ENCODE measurements around the gene LYPD5. TPM values are rescaled to one million over a fixed set of nuclear protein-coding genes. Genes with fewer than 3 reads are reported as not detected.

LYPD5 gene
- total RNA-seq, 2 experiments from 2014 or later, result 0.62 to 1.2 TPM

DNA sequence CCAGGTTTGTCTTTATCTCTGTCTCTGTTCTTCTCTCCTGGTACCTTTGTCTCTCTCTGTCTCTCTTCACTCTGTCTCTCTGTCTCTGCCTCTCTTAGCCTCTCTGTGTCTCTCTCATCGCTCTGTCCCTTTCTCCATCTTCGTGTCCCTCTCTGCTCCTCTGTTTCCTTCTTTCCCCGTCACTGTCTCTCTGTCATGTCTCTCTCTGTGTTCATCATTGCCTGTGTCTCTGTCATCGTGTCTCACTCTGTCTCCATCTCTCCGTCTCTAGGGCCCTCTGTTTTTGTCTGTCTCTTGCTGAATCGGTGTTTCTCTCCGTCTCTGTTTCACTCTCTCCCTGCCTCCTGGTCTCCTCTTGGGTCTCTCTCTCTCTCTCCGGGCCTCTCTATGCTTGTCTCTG, 18.6 kb downstream of the LYPD5 start:
- no peaks in the 10 kb centered on the region for H3K9me3 Mint-ChIP-seq
- peaks cover 43% of the 10 kb centered on the region for H3K4me1 Mint-ChIP-seq (ENCODE audit: low read depth)
- no peaks in the 10 kb centered on the region for H3K27me3 Mint-ChIP-seq
- peaks cover 15% of the 10 kb centered on the region for H3K36me3 Mint-ChIP-seq
- POLR2A ChIA-PET, result interaction anchor here (1.4 to 1.8 kb wide), 2 partner anchors 17 to 31 kb away, joined by 4 to 6 read pairs; no protein-coding TSS in a partner anchor
- H3K27ac Mint-ChIP-seq, result peak overlapping the region; percentile 96
- DNase-seq, result no peak
- CTCF ChIA-PET, result interaction anchor here (1.0 to 3.0 kb wide), 3 partner anchors 14 to 31 kb away, joined by 4 to 27 read pairs (median 20); no protein-coding TSS in a partner anchor
- intact Hi-C loops (cut with micrococcal nuclease), result loop anchor here (10.0 kb wide), 1 partner anchor 319 kb away; the partner anchor contains the start of gene LYPD3
- peak overlapping the region; percentile 75 for H3K4me3 Mint-ChIP-seq

DNA sequence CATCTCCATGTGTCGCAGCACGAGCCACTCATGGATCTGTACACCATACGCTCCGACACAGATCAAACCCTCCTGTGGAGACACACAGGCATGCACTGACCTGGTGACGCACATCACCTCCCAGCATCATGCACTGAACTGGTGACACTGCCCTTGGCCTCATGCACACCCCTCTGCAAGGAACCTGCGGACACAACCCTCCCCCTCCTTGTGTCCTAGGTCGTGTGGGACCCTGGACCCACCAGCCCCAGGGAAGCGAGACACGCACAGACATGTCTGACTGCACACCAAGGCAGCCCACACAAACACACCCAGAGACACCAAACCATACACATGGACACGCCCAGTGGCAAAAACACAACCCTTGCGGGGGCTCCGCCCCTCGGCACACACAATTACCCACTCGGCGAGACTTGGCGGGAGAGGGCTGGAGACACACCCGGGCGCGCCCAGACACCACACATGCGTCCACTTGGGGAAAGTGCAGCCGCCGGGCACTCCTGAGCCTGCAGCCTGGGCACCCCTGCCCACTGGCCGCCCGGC, 19.5 kb downstream of the LYPD5 start:
- DNase-seq, result no peak
- ChIA-PET CTCF (interaction anchor here (3.0 to 8.3 kb wide), 2 partner anchors 16 to 17 kb away, joined by 27 to 175 read pairs; no protein-coding TSS in a partner anchor), POLR2A (interaction anchor here (1.2 kb wide), 1 partner anchor 38 kb away, joined by 3 read pairs; no protein-coding TSS in a partner anchor)
- no peaks in the 10 kb centered on the region for H3K27me3 Mint-ChIP-seq
- H3K36me3 Mint-ChIP-seq, result peaks cover 22% of the 10 kb centered on the region
- H3K4me3 Mint-ChIP-seq, result peak overlapping the region; percentile 75
- peak overlapping the region; percentile 92 for H3K27ac Mint-ChIP-seq
- intact Hi-C loops (cut with micrococcal nuclease), result loop anchor here (10.0 kb wide), 1 partner anchor 318 kb away; the partner anchor contains the start of gene LYPD3
- H3K4me1 Mint-ChIP-seq (ENCODE audit: low read depth), result peaks cover 51% of the 10 kb centered on the region
- no peaks in the 10 kb centered on the region for H3K9me3 Mint-ChIP-seq

DNA sequence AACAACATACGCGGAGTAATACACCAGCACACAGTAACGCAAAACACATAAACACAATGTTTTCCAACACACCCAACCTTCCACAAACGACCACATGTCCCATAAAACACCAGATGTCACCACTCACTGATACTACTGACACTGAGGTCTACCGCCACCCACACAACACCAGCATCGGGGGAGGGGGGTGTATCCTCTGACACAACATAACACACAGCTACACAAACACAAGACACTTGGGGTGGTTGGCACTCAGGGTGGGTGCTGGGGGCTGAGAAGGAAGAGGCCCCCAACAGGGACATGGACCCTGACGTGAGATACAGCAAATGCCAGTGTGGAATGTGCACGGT, 20.0 kb downstream of the LYPD5 start:
- Mint-ChIP-seq H3K27ac (peak overlapping the region; percentile 92), H3K4me3 (peak overlapping the region; percentile 33), H3K4me1 (ENCODE audit: low read depth) (peaks cover 53% of the 10 kb centered on the region), H3K9me3 (no peaks in the 10 kb centered on the region), H3K27me3 (no peaks in the 10 kb centered on the region), H3K36me3 (peaks cover 23% of the 10 kb centered on the region)
- ChIA-PET POLR2A (interaction anchor here (1.2 to 7.1 kb wide), 5 partner anchors 15 to 114 kb away, joined by 3 to 127 read pairs (median 14); partner anchors contain the start of gene SMG9), CTCF (interaction anchor here (1.1 to 8.3 kb wide), 4 partner anchors 16 to 36 kb away, joined by 3 to 175 read pairs (median 18); no protein-coding TSS in a partner anchor)
- intact Hi-C loops (cut with micrococcal nuclease), result loop anchor here (10.0 kb wide), 1 partner anchor 317 kb away; the partner anchor contains the start of gene LYPD3
- no peak for DNase-seq

DNA sequence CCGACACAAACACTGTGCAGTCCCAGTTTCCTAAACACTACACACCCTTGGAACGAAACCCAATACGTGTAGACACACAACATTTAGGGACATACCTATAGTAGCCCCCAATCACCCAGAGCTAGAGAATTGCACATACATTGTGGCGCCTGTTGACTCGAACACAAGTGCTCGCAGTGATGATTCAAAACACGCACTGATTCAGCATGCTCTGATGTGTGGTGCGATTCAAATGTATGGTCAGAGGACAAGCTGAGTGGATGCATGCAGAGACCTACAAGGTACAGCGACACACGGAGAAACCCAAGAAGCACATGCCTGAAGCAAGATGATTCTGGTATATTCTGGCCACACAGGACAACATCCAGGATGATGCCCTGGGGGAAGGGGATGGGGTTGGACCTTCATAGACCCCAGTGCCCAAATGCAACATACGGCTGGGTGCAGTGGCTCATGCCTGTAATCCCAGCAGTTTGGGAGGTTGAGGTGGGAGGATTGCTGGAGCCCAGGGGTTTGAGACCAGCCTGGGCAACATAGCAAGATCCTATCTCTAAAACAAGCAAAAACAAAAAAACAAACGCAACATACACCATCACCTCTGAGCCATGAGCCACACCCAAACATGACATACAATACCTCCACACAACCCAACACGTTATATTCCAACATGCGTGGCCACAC, 20.5 kb downstream of the LYPD5 start:
- ChIA-PET POLR2A (interaction anchor here (0.5 to 7.1 kb wide), 6 partner anchors 15 to 376 kb away, joined by 3 to 127 read pairs (median 12); partner anchors contain the start of gene SMG9), CTCF (interaction anchor here (1.1 to 8.3 kb wide), 4 partner anchors 16 to 36 kb away, joined by 3 to 175 read pairs (median 18); no protein-coding TSS in a partner anchor)
- Mint-ChIP-seq H3K27ac (peak overlapping the region; percentile 92), H3K9me3 (no peaks in the 10 kb centered on the region), H3K4me3 (peak overlapping the region; percentile 80), H3K4me1 (ENCODE audit: low read depth) (peaks cover 58% of the 10 kb centered on the region), H3K27me3 (no peaks in the 10 kb centered on the region), H3K36me3 (peaks cover 27% of the 10 kb centered on the region)
- peak; percentile 77 for DNase-seq
- intact Hi-C loops (cut with micrococcal nuclease), result loop anchor here (1.0 to 10.0 kb wide), 5 partner anchors 16 to 317 kb away; partner anchors contain the start of genes LYPD3 and SMG9

DNA sequence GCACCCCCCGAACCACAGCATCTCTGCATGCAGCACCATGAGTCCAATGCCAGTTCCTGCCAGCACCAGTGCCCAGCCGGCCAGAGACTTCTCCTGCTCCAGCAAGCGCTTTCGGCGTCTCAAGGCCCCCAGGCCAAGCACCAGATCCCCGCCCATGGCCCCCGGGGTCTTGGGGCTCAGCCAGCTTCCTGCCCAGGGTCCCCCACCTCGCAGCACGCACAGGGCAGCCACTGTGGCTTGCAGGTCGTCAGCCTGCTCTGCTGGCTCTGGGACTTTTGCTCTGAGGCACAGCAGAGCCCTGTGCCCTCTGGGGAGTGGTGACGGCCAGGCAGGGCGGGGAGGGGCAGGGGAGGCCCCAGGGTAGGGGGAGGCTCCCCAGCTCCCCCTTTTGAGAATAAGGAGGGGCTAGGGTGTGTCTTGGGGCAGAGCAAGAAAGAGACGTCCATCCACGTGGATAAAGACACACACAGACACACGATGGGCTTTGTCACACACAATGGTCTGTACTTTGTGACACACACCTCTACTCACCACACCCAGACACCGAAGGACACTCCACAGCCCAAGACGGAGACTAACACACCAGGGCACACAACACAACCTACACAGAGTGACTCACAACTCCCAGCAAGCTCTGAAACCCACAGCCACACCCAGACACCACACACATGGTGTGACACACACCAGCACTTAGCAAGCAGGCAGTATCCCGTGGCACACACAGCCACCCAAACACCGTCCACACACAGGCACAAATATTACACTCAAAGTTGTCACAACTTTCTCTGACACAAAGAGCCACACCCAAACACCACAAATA, 21.3 kb downstream of the LYPD5 start, which contains the start of gene KCNN4:
Gene KCNN4, minus strand, starts transcription at position 268 of the 820 bp plus-strand sequence. Its CDS starts 112 bp downstream, at position 156.
- H3K4me3 Mint-ChIP-seq, result peak within 1 kb of the TSS; percentile 80
- peak within 1 kb of the TSS; percentile 92 for H3K27ac Mint-ChIP-seq
- no peaks in the 10 kb centered on the region for H3K27me3 Mint-ChIP-seq
- intact Hi-C loops (cut with micrococcal nuclease), result loop anchor here (1.0 to 10.0 kb wide), 5 partner anchors 16 to 316 kb away; partner anchors contain the start of genes LYPD3 and SMG9
- no peaks in the 10 kb centered on the region for H3K9me3 Mint-ChIP-seq
- ChIA-PET POLR2A (interaction anchor here (0.5 to 7.1 kb wide), 9 partner anchors 9 to 720 kb away, joined by 3 to 127 read pairs (median 3); partner anchors contain the start of genes SMG9 and ZNF180), CTCF (interaction anchor here (0.6 to 8.3 kb wide), 6 partner anchors 15 to 334 kb away, joined by 3 to 175 read pairs (median 12); no protein-coding TSS in a partner anchor)
- peak; percentile 91 for DNase-seq
- H3K36me3 Mint-ChIP-seq, result peaks cover 32% of the 10 kb centered on the region
- H3K4me1 Mint-ChIP-seq (ENCODE audit: low read depth), result peaks cover 67% of the 10 kb centered on the region

DNA sequence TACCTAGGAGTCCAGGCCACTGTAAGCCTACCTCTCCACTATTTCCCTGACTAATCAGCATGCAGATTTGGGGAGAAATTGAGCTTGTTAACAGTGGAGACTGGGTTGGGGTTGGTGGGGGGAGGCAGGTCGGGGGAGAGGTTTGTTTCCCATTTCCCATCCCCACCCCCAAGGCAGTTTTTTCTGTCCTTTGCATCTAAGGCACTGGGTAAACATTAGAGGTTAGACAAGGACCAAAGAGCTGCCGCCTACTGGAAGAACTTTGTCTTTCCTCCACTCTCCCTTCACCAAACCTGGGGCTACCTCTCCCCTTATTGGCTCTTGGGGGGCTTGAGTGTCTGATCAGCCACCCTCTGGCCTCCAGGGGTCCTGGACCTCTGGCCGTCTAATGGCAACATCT, 22.4 kb downstream of the LYPD5 start:
- Mint-ChIP-seq H3K9me3 (no peaks in the 10 kb centered on the region), H3K27me3 (no peaks in the 10 kb centered on the region), H3K36me3 (peaks cover 42% of the 10 kb centered on the region), H3K4me1 (ENCODE audit: low read depth) (peaks cover 70% of the 10 kb centered on the region), H3K27ac (peak overlapping the region; percentile 92), H3K4me3 (peak overlapping the region; percentile 80)
- ChIA-PET POLR2A (interaction anchor here (0.6 to 7.1 kb wide), 5 partner anchors 13 to 111 kb away, joined by 6 to 127 read pairs (median 14); partner anchors contain the start of gene SMG9), CTCF (interaction anchor here (0.7 to 8.3 kb wide), 5 partner anchors 14 to 111 kb away, joined by 3 to 175 read pairs (median 9); no protein-coding TSS in a partner anchor)
- intact Hi-C loops (cut with micrococcal nuclease), result loop anchor here (10.0 kb wide), 1 partner anchor 315 kb away; the partner anchor contains the start of gene LYPD3
- peak; percentile 38 for DNase-seq

DNA sequence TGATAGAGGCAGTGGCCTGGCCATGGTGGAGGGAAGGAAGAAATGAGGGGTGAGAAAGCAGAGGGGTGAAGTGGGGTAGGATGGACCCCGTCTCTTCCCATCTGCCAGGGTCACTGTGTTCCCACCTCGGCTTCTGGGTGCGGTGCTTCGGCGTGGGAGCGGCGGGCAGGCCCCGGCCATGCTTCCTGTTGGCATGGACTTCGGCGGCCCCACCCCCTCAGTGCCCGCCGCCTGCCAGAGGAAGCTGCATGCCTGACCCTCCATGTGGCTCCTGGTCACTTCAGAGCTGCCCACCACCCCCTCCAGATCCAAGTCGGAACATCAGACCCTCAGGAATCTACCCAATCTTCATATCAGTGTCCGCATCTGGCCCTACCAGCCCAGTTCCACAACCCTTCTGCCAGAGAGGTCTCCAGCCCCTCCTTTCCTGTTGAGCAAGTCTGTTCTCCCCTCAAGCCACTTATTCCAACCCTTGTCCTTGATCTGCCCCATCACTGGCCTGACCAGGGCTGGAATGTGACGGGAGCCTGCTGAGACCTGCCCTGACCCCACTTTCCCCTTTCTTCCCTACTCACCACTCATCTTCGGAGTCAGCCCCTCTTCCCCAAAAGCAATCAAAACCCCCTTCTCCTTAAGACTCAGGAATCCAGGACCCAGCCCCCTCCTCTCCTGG, 23.0 kb downstream of the LYPD5 start:
- DNase-seq, result no peak
- H3K36me3 Mint-ChIP-seq, result peaks cover 45% of the 10 kb centered on the region
- CTCF ChIA-PET, result interaction anchor here (0.9 to 8.3 kb wide), 6 partner anchors 13 to 111 kb away, joined by 3 to 175 read pairs (median 8); no protein-coding TSS in a partner anchor
- H3K4me1 Mint-ChIP-seq (ENCODE audit: low read depth), result peaks cover 64% of the 10 kb centered on the region
- POLR2A ChIA-PET, result interaction anchor here (0.6 to 7.1 kb wide), 3 partner anchors 12 to 33 kb away, joined by 6 to 127 read pairs (median 82); partner anchors contain the start of gene SMG9
- H3K27me3 Mint-ChIP-seq, result no peaks in the 10 kb centered on the region
- H3K4me3 Mint-ChIP-seq, result peak overlapping the region; percentile 80
- H3K27ac Mint-ChIP-seq, result peak overlapping the region; percentile 92
- intact Hi-C loops (cut with micrococcal nuclease), result no loop called here
- no peaks in the 10 kb centered on the region for H3K9me3 Mint-ChIP-seq

DNA sequence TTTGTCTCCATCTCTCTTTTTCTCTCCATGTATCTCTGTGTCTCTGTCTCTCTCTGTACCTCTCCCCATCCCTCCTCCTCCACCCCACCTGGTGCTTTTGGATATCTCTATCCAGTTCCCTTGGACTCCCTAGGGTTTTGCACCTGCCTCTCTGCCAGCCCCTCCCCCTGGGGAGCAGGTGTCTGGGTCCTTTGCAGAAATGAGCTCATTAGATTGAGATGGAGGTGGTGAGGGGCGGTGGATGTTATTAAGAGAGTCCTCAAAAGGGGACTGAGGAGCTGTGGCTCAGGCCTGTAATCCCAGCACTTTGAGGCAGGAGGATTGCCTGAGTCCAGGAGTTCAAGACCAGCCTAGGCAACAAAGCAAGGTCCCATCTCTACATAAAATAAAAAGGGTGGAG, 23.6 kb downstream of the LYPD5 start:
- peaks cover 61% of the 10 kb centered on the region for H3K4me1 Mint-ChIP-seq (ENCODE audit: low read depth)
- H3K27ac Mint-ChIP-seq, result peak overlapping the region; percentile 92
- DNase-seq, result no peak
- H3K36me3 Mint-ChIP-seq, result peaks cover 48% of the 10 kb centered on the region
- intact Hi-C loops (cut with micrococcal nuclease), result no loop called here
- peak overlapping the region; percentile 80 for H3K4me3 Mint-ChIP-seq
- no peaks in the 10 kb centered on the region for H3K9me3 Mint-ChIP-seq
- CTCF ChIA-PET, result interaction anchor here (0.9 to 8.3 kb wide), 6 partner anchors 13 to 110 kb away, joined by 3 to 175 read pairs (median 8); no protein-coding TSS in a partner anchor
- H3K27me3 Mint-ChIP-seq, result no peaks in the 10 kb centered on the region
- POLR2A ChIA-PET, result interaction anchor here (7.0 to 7.1 kb wide), 2 partner anchors 11 to 25 kb away, joined by 82 to 127 read pairs; partner anchors contain the start of gene SMG9

DNA sequence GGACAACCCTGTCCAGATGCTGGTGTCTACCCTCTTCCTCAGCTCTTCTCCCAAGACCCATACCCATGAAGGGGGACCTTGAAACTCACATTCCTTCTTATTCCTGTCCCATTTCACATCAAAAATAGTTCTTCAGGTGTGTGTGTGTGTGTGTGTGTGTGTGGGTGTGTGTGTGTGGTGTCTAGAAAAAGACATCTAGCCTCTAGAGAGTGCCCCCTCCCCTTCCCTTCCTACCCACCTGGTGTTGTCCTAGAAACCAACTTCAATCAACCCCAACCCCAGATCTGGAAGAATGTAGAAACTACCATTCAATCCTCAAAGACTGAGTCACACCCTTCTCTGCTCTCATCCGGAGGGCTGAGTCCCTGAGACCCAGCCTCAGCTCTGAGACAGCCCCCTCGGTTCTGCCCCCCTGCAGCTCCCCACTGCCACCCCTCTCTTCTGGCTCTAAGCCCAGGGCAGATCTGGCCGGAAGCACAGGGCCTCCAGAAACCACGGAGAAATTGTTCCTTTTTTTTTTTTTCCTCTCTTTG, 25.0 kb downstream of the LYPD5 start:
- ChIA-PET POLR2A (interaction anchor here (0.6 to 7.1 kb wide), 6 partner anchors 10 to 129 kb away, joined by 3 to 127 read pairs (median 5); partner anchors contain the start of gene SMG9), CTCF (interaction anchor here (0.8 to 8.3 kb wide), 8 partner anchors 8 to 108 kb away, joined by 3 to 175 read pairs (median 4); no protein-coding TSS in a partner anchor)
- intact Hi-C loops (cut with micrococcal nuclease), result loop anchor here (1.0 to 2.0 kb wide), 3 partner anchors 12 to 108 kb away; partner anchors contain the start of gene SMG9
- Mint-ChIP-seq H3K4me3 (peak overlapping the region; percentile 80), H3K27ac (peak overlapping the region; percentile 92), H3K36me3 (peaks cover 61% of the 10 kb centered on the region), H3K4me1 (ENCODE audit: low read depth) (peaks cover 57% of the 10 kb centered on the region), H3K27me3 (no peaks in the 10 kb centered on the region), H3K9me3 (no peaks in the 10 kb centered on the region)
- DNase-seq, result peak; percentile 62

DNA sequence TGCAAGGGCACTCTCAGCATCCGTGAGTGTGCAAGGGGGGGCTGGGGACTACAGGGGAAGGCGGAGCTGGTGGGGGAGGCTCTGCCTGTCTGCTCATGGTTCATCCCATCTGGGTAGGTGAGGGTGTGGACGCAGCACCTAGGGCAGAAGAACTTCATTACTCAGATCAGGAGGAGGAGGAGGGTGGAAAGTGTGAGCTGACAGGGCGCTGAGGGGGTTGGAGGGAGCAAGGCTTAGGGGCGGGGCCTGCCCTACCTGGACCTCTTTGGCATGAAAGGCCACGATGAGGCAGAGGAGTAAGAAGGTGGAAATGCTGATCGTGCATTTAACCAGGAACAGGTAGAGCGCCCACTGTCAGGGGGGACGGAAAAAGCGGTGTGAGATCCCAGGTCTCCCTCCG, 26.0 kb downstream of the LYPD5 start:
- peak; percentile 90 for DNase-seq
- CTCF ChIA-PET, result interaction anchor here (0.6 to 8.3 kb wide), 7 partner anchors 9 to 436 kb away, joined by 3 to 175 read pairs (median 3); no protein-coding TSS in a partner anchor
- Mint-ChIP-seq H3K27ac (peak overlapping the region; percentile 92), H3K4me3 (peak overlapping the region; percentile 80), H3K9me3 (no peaks in the 10 kb centered on the region), H3K36me3 (peaks cover 66% of the 10 kb centered on the region), H3K27me3 (no peaks in the 10 kb centered on the region), H3K4me1 (ENCODE audit: low read depth) (peaks cover 48% of the 10 kb centered on the region)
- POLR2A ChIA-PET, result interaction anchor here (0.5 to 7.1 kb wide), 3 partner anchors 9 to 38 kb away, joined by 4 to 127 read pairs (median 82); partner anchors contain the start of gene SMG9
- intact Hi-C loops (cut with micrococcal nuclease), result loop anchor here (2.0 kb wide), 1 partner anchor 107 kb away; no protein-coding TSS in a partner anchor
